K562 (cell line): Measurements from ENCODE around the gene ATP8A1. TPM values are rescaled to one million over a fixed set of nuclear protein-coding genes. Genes with fewer than 3 reads are reported as not detected.

Source experiments
- ATAC-seq: fragments of 200-7000 bp; cut with Tn5 transposase; 3 replicates; pipeline ENCODE4 v1.9.1; 2020; ENCODE audit warnings: moderate library complexity
- BruUV-seq: library from RNA; stranded (reverse); fragments of 400-500 nt; replicated peaks from 2 replicates; lab custom pipeline; 2021; lab: Mats Ljungman, UMichigan
- CTCF ChIA-PET: fragments of 300-600 bp; formaldehyde crosslinking; extraction: SDS; loops from one replicate; lab custom pipeline; 2021; ENCODE audit warnings: low intra/inter-chr PET ratio; lab: Yijun Ruan, JAX
- POLR2A ChIA-PET: fragments of 300-600, 350-650 bp; sonication (Branson Sonifier 250); formaldehyde crosslinking; extraction: SDS; loops from one replicate; lab custom pipeline; 2021; ENCODE audit warnings: antibody characterized with exemption, inconsistent platforms; lab: Yijun Ruan, JAX
- DNase-seq, 4 experiments: peaks; one replicate each; pipeline versions ENCODE4 v3.0.0 to v3.0.0-alpha.2; 2011 to 2018; ENCODE audit warnings: low spot score in 3 of 4, mixed read lengths in 3 of 4; ENCODE audit errors: extremely low read depth in 1 of 4
- FAIRE-seq: peaks from 2 replicates; lab custom pipeline; 2011; peaks lifted over from hg19 to GRCh38; lab: Jason Lieb, UNC
- H2AFZ ChIP-seq: 2 replicates; pipeline ENCODE4 v1.6.0; 2011; ENCODE audit warnings: low read depth, low read length, control low read depth, inconsistent platforms
- H3K27ac ChIP-seq: fragments of 200-600 bp; 3 replicates; pipeline ENCODE4 v1.8.0; 2011; ENCODE audit warnings: low read depth, mild to moderate bottlenecking, control low read depth, inconsistent platforms, low read length, moderate library complexity, mixed read lengths; ENCODE audit errors: extremely low read depth
- H3K27me3 ChIP-seq, 2 experiments: fragments of 300-600 bp in 1 of 2; 2 replicates in 1 of 2; 3 replicates in 1 of 2; pipeline versions ENCODE4 v1.6.0 to v1.8.0; 2011; ENCODE audit warnings: inconsistent platforms in 2 of 2, low read length in 2 of 2, mild to moderate bottlenecking in 1 of 2, mixed read lengths in 1 of 2, moderate library complexity in 1 of 2; ENCODE audit not compliant: control insufficient read depth in 2 of 2, insufficient read depth in 2 of 2
- H3K36me3 ChIP-seq: fragments of 300-600 bp; 3 replicates; pipeline ENCODE4 v1.8.0; 2011; ENCODE audit warnings: mild to moderate bottlenecking, low read length, inconsistent platforms; ENCODE audit not compliant: control insufficient read depth, insufficient read depth
- H3K4me1 ChIP-seq, 2 experiments: fragments of 200-600 bp in 1 of 2; replicated peaks in 1 of 2; 2 replicates in 1 of 2; 3 replicates in 1 of 2; pipeline versions ENCODE4 v1.5.1 to v1.8.0; 2011; ENCODE audit warnings: inconsistent platforms in 2 of 2, low read length in 2 of 2, mild to moderate bottlenecking in 1 of 2, mixed read lengths in 1 of 2, moderate library complexity in 1 of 2; ENCODE audit not compliant: control insufficient read depth in 2 of 2, insufficient read depth in 2 of 2
- H3K4me2 ChIP-seq: 2 replicates; pipeline ENCODE4 v1.6.1; 2011; ENCODE audit warnings: low read length, control low read depth, inconsistent platforms, mixed read lengths; ENCODE audit not compliant: insufficient read depth
- H3K4me3 ChIP-seq: fragments of 200-600 bp; sonication (generic), shearing (Covaris generic); 2 replicates; pipeline ENCODE4 v1.5.1; 2016; ENCODE audit warnings: control low read depth, inconsistent platforms
- H3K79me2 ChIP-seq: fragments of 200-600 bp; 3 replicates; pipeline ENCODE4 v1.8.0; 2011; ENCODE audit warnings: low read length, inconsistent platforms; ENCODE audit not compliant: control insufficient read depth, insufficient read depth
- H3K9ac ChIP-seq, 2 experiments: 2 replicates each; pipeline versions ENCODE4 v1.6.0 to v1.6.1; 2011; ENCODE audit warnings: low read depth in 2 of 2, low read length in 2 of 2, control low read depth in 1 of 2, inconsistent platforms in 1 of 2, mild to moderate bottlenecking in 1 of 2, mixed read lengths in 1 of 2; ENCODE audit not compliant: insufficient read depth in 1 of 2
- H3K9me1 ChIP-seq: one replicate; pipeline ENCODE4 v1.6.0; 2011; ENCODE audit warnings: inconsistent platforms, mild to moderate bottlenecking, low read length, moderate library complexity; ENCODE audit not compliant: control insufficient read depth, insufficient read depth
- H3K9me3 ChIP-seq: replicated peaks from 2 replicates; pipeline ENCODE4 v1.5.1; 2011; ENCODE audit warnings: low read depth, low read length, inconsistent platforms; ENCODE audit not compliant: control insufficient read depth, insufficient read depth
- H4K20me1 ChIP-seq: replicated peaks from 2 replicates; pipeline ENCODE4 v1.6.1; 2011; ENCODE audit warnings: low read length, inconsistent platforms, mixed read lengths; ENCODE audit not compliant: control insufficient read depth, insufficient read depth
- CBX1 ChIP-seq: sonication (generic); IDR thresholded peaks from 2 replicates; pipeline ENCODE4 v1.6.1; 2016; ENCODE audit warnings: antibody characterized with exemption, low read depth, mild to moderate bottlenecking
- EGR1 ChIP-seq: fragments of 450-650 bp; conservative IDR thresholded peaks from 2 replicates; pipeline ENCODE4 v1.6.1; 2017; ENCODE audit warnings: mild to moderate bottlenecking
- HIVEP1 ChIP-seq: fragments of 250-450 bp; sonication (Bioruptor Pico); IDR thresholded peaks from 2 replicates; pipeline ENCODE4 v1.4.0; 2020; ENCODE audit warnings: mild to moderate bottlenecking
- HMG20A ChIP-seq: fragments of 450-650 bp; formaldehyde crosslinking; conservative IDR thresholded peaks from 2 replicates; pipeline ENCODE4 v1.4.0; 2020; ENCODE audit warnings: mild to moderate bottlenecking, mixed read lengths
- JUNB ChIP-seq: fragments of 450-650 bp; formaldehyde crosslinking; conservative IDR thresholded peaks from 2 replicates; pipeline ENCODE4 v1.4.0; 2020; ENCODE audit warnings: mild to moderate bottlenecking
- PCBP2 ChIP-seq: fragments of 200-400 bp; formaldehyde crosslinking; IDR thresholded peaks from 2 replicates; pipeline ENCODE4 v1.6.1; 2018; ENCODE audit warnings: low read length, low read depth, mild to moderate bottlenecking, moderate library complexity; ENCODE audit not compliant: poor library complexity, severe bottlenecking
- SMAD4 ChIP-seq: fragments of 250-450 bp; sonication (Bioruptor Pico); conservative IDR thresholded peaks from 2 replicates; pipeline ENCODE4 v1.8.0; 2021; ENCODE audit warnings: inconsistent platforms, mild to moderate bottlenecking, moderate library complexity
- TFE3 ChIP-seq: fragments of 450-650 bp; formaldehyde crosslinking; IDR thresholded peaks from 2 replicates; pipeline ENCODE4 v1.4.0; 2020; ENCODE audit warnings: mild to moderate bottlenecking, mixed read lengths
- ZBTB5 ChIP-seq: fragments of 450-650 bp; IDR thresholded peaks from 2 replicates; pipeline ENCODE4 v1.6.1; 2017; ENCODE audit warnings: antibody characterized with exemption
- ZKSCAN1 ChIP-seq: fragments of 150-350 bp; IDR thresholded peaks from 2 replicates; pipeline ENCODE4 v1.6.1; 2016; ENCODE audit warnings: low read depth, low read length
- ZNF197 ChIP-seq: fragments of 200-800 bp; sonication (Bioruptor generic); IDR thresholded peaks from 2 replicates; pipeline ENCODE4 v1.6.1; 2016; ENCODE audit warnings: low read depth, missing genetic modification characterization, missing compliant biosample characterization
- ZNF707 ChIP-seq: fragments of 250-450 bp; sonication (Bioruptor Pico); conservative IDR thresholded peaks from 2 replicates; pipeline ENCODE4 v1.8.0; 2022; ENCODE audit warnings: inconsistent platforms, mild to moderate bottlenecking, moderate library complexity
- WGBS: fragments of 100-300 bp; shearing (Covaris generic); methylation state at CpG from one replicate; pipeline ENCODE4 v1.1.6; 2016; ENCODE audit warnings: low coverage, mixed read lengths; ENCODE audit not compliant: insufficient coverage; ENCODE audit errors: missing lambda C conversion rate; 5-methylcytosine and 5-hydroxymethylcytosine counted together
- in situ Hi-C: fragments of 300-500 bp; cut with MboI; formaldehyde crosslinking; loops from 4 replicates; pipeline ENCODE4 v1.15.0; 2018; ENCODE audit warnings: inconsistent platforms, mixed read lengths
- intact Hi-C: fragments of 100-400 bp; cut with micrococcal nuclease; formaldehyde crosslinking; loops from 2 replicates; pipeline ENCODE4 v1.14.2; 2022
- polyA plus RNA-seq, 8 experiments: library from polyadenylated mRNA; depleted of rRNA in 4 of 8; stranded (reverse) in 5 of 8; unstranded in 3 of 8; fragments of >200 nt; fragmentation: Nextera tagmentation in 2 of 8; fragmentation: Illumina TruSeq in 1 of 8; extraction: Ambion mirVana in 2 of 8; extraction: Trizol in 1 of 8; gene quantifications; 2 replicates each; pipeline versions ENCODE4 v1.2.1 to v1.2.3, GENCODE V29; 2011 to 2014; ENCODE audit warnings: inconsistent platforms in 1 of 8, missing spikeins in 1 of 8
- total RNA-seq, 7 experiments: library from RNA; depleted of rRNA in 6 of 7; stranded (reverse); fragments of >200 nt in 6 of 7; fragmentation: Illumina TruSeq in 2 of 7; extraction: Trizol in 2 of 7; gene quantifications; 2 replicates each; pipeline versions ENCODE4 v1.2.1 to v1.2.3, GENCODE V29; 2011 to 2021; ENCODE audit warnings: low replicate concordance in 1 of 7

ATP8A1 gene
- total and polyA plus RNA-seq, 9 of the 15 experiments (the other 6 are each of a cell fraction or from before 2014, with no cell fraction given): 0.05 to 0.29 (median 0.07) TPM; not detected in 2

GRCh38 chr4:42549896-42550295, 107.0 kb downstream of the ATP8A1 start:
- Histone ChIP-seq H3K4me2 (no peak overlapping the region), H3K79me2 (no peaks in the 10 kb centered on the region), H3K36me3 (no peaks in the 10 kb centered on the region), H3K4me1 (no peaks in the 10 kb centered on the region), H3K27ac (no peak overlapping the region), H3K9me3 (no peaks in the 10 kb centered on the region), H3K27me3 (no peaks in the 10 kb centered on the region), H3K4me3 (no peak overlapping the region), H2AFZ (no peak overlapping the region), H4K20me1 (no peaks in the 10 kb centered on the region), H3K9me1 (no peaks in the 10 kb centered on the region), H3K9ac (no peak overlapping the region)
- FAIRE-seq: no peak
- CTCF ChIA-PET: interaction anchor here (0.6 kb wide), 1 partner anchor 308 kb away, joined by 3 read pairs; no protein-coding TSS in a partner anchor
- DNase-seq: no peak
- intact Hi-C loops: no loop called here
- in situ Hi-C loops: no loop called here
- BruUV-seq: no TSS peak
- WGBS: 0% methylated on average over 1 of the region's 1 CpG
- ATAC-seq: no peak
- TF ChIP-seq ZNF197 (no peak), EGR1 (no peak), SMAD4 (CRISPR knock-in tag) (no peak), ZKSCAN1 (no peak), JUNB (no peak), HIVEP1 (CRISPR knock-in tag) (no peak), ZNF707 (CRISPR knock-in tag) (no peak), CBX1 (no peak), HMG20A (CRISPR knock-in tag) (no peak), ZBTB5 (no peak), PCBP2 (no peak), TFE3 (CRISPR knock-in tag) (no peak)
- POLR2A ChIA-PET: no interaction called here
